HG02885 (cell line): ENCODE measurements around the gene STK39.
A peak's percentile ranks its signal among the peaks of the same experiment; 100 is the strongest.
"Not testable (repeated sequence)": the region's sequence is repeated elsewhere in the genome, so short reads cannot be mapped to it uniquely, and the experiment has no call there.

Experiments used
- ATAC-seq: cut with Tn5 transposase; IDR thresholded peaks from one replicate; pipeline ENCODE4 v1.9.1; 2021; ENCODE audit warnings: mild to moderate bottlenecking; ENCODE audit not compliant: unreplicated experiment, poor library complexity

STK39 gene

DNA sequence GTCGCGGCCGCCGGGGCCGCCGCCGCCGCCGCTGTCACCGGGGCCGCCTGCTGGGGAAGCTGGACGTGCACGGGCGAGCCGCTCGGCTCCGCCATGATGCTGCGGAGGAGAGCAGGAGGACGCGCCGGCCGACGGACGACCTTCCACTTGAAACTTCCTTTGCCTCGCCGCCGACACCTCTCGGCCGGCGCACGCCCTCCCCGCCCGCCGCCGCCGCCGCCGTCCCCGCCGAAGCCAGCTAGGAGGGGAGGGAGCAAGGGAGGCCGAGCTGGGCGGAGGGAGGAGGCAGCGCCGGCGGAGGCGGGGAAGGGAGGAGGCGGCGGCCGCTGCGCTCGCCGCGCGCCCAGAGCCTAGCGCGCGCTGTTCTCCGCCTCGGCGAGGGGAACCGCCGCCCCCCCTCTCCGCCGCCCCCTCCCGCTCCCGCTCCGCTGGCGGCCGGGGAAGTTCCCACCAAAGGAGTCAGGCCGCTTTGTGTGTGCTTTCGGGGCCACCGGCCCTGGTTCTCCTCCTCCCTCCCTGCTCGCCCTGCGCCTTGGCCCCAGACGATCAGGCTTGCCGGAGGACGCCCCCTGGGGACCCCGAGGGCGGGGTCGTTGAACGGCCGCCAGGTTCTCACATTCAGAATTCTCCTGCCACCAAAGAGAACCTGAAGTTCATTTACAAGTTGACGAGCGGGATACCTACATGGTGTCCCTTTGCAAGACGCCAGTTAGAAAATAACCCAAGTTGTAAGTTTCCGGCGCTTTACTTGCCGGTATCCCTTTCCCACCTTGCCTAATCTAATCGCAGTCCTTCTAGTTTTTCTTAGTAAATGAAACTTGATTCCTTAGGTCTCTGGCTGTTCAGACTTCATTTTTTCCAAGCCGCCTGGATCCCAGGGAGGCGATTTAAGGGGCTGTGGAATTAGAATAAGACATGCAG lies at the start of gene STK39:
Gene STK39 (minus strand): TSS at position 255 of the 921 bp plus-strand sequence. CDS start 160 bp downstream, at position 95.
- peak; percentile 85 for ATAC-seq

GRCh38 chr2:168295051-168295450 lies 47.7 kb upstream of the STK39 start:
- no peak for ATAC-seq

- no peak for ATAC-seq
Observed at GRCh38 chr2:168294409-168294808, 47.0 kb upstream of the STK39 start.

- no peak for ATAC-seq
Observed at GRCh38 chr2:168293766-168294165, 46.4 kb upstream of the STK39 start.

- ATAC-seq = no peak
Observed at GRCh38 chr2:168290391-168290790, 43.0 kb upstream of the STK39 start.

- ATAC-seq = no peak
Observed at GRCh38 chr2:168289880-168290279, 42.5 kb upstream of the STK39 start.

GRCh38 chr2:168286535-168286934 lies 39.1 kb upstream of the STK39 start:
- ATAC-seq = no peak

DNA sequence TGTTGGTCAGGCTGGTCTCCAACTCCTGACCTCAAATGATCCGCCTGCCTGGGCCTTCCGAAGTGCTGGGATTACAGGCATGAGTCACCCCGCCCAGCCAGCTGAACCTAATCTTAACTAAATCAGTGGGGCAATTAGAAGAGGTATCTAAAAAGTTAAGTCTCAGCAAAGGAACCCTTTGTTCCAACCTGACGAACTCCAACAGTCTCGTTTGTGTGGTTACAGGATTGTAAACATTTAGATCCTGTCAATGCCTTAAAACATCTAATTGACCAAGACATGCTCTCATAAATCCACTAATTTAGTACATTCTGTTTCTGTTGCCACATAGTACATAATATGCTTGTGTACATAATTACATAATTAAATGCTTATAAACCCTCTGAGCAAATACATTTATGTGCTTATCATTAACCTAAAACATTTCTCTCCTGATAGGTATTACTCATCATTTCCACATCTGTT lies 31.1 kb upstream of the STK39 start:
- no peak for ATAC-seq

GRCh38 chr2:168277276-168277675 lies 29.9 kb upstream of the STK39 start:
- ATAC-seq = no peak

- ATAC-seq = no peak
Observed at GRCh38 chr2:168272225-168272624, 24.8 kb upstream of the STK39 start.

GRCh38 chr2:168262926-168263325 lies 15.5 kb upstream of the STK39 start:
- not testable (repeated sequence) for ATAC-seq

- no peak for ATAC-seq
Observed at GRCh38 chr2:168256448-168256847, 9.1 kb upstream of the STK39 start.

GRCh38 chr2:168255866-168256265 lies 8.5 kb upstream of the STK39 start:
- no peak for ATAC-seq

DNA sequence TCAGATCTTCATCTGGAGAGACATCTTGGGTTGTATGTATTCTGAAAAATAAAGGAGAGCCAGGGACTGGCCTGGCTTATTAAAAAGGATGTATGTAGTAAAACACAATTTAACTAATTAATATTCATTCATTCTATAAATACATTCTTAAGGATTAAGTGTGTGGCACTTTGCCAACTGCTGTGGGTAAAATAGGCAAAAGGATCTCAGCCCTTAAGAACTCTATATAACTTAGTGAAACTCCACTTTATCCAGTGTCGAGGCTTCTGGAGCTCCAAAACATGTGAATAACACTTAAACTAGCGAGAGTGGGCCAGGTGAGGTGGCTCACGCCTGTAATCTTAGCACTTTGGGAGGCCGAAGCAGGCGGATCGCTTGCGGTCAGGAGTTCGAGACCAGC lies 7.7 kb upstream of the STK39 start:
- ATAC-seq = no peak

GRCh38 chr2:168254158-168254935 lies 7.0 kb upstream of the STK39 start:
- ATAC-seq = no peak

DNA sequence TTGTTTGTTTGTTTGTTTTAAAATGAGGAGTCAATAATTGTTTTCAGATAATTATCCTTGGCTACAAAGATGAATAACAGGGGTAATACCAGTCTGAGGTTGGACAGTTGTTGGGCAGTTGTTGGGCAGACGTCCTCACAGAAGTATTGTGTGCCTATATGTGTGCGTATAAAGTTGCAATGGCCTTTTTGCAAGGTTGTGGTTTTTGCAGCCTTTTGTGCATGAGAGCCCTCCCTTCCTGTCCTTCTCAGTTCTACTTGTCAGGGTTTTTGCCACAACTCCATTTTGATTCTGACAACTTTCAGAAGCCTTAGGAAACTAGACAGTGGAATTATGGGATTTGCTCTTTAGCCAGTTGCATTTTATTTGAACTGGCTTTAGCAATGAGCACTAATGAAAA lies 6.0 kb upstream of the STK39 start:
- no peak for ATAC-seq

DNA sequence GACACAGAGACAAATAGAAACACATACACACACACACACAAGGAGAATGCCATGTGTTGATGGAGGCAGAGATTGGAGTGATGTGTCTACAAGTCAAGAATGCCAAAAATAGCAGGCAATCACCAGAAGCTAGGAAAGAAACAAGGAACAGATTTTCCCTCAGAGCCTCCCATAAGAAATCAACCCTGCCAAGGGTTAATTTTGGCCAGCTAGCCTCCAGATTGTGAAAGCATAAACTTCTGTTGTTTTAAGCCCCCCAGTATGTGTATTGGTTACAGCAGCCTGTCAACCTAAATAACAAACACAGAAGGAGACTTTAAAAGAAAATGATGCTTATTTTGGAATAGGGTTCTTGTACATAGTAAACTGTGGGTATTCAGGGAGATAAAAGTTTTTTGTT lies 5.6 kb upstream of the STK39 start:
- ATAC-seq = no peak

- ATAC-seq = peak; percentile 60
Observed at GRCh38 chr2:168246483-168247340, 683 bp downstream of the STK39 start.

- ATAC-seq = no peak
Observed at GRCh38 chr2:168246072-168246482, 1.3 kb downstream of the STK39 start.

DNA sequence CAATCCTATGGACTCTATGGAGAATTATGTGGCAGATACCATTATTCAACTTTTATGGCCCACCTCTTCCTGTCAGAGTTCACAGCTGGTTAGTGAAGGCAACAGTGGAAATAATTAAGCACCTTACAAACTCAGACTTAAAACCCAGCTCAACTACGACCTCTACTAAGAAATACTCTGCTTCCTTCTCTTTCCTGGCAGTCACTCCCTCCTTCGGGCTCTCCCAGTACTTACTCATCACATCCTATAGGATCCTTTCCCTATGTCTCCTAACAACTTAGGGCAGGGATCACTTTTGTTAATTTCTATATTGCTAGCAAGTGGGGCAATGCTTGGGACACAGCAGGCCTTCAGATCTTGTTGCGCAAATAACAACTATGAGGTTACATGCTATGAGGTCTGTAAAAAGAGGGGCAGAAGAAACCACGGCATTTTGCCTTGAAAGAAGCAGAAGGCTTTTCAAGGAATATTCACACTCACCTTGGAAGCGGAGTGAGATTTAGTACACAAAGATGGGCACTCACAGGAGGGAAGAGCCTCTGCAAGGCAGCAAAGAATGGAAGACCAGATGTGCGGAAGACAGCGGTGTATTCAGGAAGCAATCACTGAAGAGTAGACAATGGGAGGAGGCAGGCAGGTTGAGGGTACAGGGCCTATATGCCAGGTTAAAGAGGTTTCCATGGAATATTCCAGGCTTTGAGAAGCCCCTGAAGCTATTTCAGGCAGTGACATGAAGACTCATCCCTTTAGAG lies 2.1 kb downstream of the STK39 start:
- ATAC-seq = no peak
